ENCODE results near the gene RABEP2. TPM values are rescaled to one million over a fixed set of nuclear protein-coding genes. Genes with fewer than 3 reads are reported as not detected.

RABEP2 gene
- total RNA-seq, 1 experiment from 2014 or later = 17.5 TPM

DNA sequence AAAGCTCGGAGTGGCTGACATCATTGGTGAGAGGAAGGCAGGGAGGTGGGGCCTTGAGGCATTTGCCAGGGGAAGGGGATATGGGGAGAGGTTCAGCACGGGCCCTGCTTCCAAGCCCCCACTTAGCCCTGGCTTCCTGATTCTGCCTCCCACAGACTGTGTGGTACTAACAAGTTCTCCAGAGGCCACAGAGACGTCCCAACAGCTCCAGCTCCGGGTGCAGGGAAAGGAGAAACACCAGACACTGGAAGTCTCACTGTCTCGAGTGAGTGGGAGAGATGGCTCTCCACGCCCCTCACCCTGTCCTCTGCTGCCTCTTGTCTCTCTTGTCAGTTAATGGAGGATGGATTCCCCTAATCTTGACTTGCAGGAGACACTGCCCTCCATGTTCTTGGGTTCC lies 33.8 kb upstream of the RABEP2 start:
- TF ChIP-seq, protein P1, sequence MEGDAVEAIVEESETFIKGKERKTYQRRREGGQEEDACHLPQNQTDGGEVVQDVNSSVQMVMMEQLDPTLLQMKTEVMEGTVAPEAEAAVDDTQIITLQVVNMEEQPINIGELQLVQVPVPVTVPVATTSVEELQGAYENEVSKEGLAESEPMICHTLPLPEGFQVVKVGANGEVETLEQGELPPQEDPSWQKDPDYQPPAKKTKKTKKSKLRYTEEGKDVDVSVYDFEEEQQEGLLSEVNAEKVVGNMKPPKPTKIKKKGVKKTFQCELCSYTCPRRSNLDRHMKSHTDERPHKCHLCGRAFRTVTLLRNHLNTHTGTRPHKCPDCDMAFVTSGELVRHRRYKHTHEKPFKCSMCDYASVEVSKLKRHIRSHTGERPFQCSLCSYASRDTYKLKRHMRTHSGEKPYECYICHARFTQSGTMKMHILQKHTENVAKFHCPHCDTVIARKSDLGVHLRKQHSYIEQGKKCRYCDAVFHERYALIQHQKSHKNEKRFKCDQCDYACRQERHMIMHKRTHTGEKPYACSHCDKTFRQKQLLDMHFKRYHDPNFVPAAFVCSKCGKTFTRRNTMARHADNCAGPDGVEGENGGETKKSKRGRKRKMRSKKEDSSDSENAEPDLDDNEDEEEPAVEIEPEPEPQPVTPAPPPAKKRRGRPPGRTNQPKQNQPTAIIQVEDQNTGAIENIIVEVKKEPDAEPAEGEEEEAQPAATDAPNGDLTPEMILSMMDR (conservative IDR thresholded peaks at IDR 0.05) = no peak
- H3K79me1 ChIP-seq (ENCODE audit: insufficient read depth, low read depth, low read length, poor library complexity, severe bottlenecking) = no peaks in the 10 kb centered on the region
- no peak overlapping the region for H2BK120ac ChIP-seq (ENCODE audit: low read depth, low read length, poor library complexity, severe bottlenecking)
- H3K4ac ChIP-seq (ENCODE audit: low read depth, low read length) = no peak overlapping the region
- Mint-ChIP-seq H3K4me1 (no peaks in the 10 kb centered on the region), H3K27ac (no peak overlapping the region), H3K9me3 (no peaks in the 10 kb centered on the region), H3K36me3 (ENCODE audit: insufficient read depth in 1 of 3, low read depth in 3 of 3) (peaks cover 55 to 87% (median 85%) of the 10 kb centered on the region in 3 experiments; a peak in 6 of 7 replicates), H3K27me3 (ENCODE audit: low read depth) (no peaks in the 10 kb centered on the region), H3K4me3 (no peak overlapping the region)
- H2BK5ac ChIP-seq (ENCODE audit: insufficient read length, low read length) = no peak overlapping the region
- H2BK15ac ChIP-seq (ENCODE audit: low read depth, low read length) = no peak overlapping the region
- no peak overlapping the region for H3K56ac ChIP-seq (ENCODE audit: insufficient read length, low read depth, low read length)
- no peaks in the 10 kb centered on the region for H3K27me3 ChIP-seq (ENCODE audit: insufficient read depth, low read length)
- H3T11ph ChIP-seq (ENCODE audit: low read length) = no peak overlapping the region
- no peaks in the 10 kb centered on the region for H4K20me1 ChIP-seq (ENCODE audit: control insufficient read depth, insufficient read depth, insufficient read length)
- H3K23ac ChIP-seq (ENCODE audit: insufficient read length, low read depth, low read length) = no peak overlapping the region
- WGBS (ENCODE audit: extremely low coverage, insufficient read length, low lambda C conversion rate) = no CpG with 5 or more reads among the region's 6 CpGs
- H3K79me2 ChIP-seq (ENCODE audit: insufficient read depth, low read length) = no peaks in the 10 kb centered on the region
- no peak overlapping the region for H2BK20ac ChIP-seq (ENCODE audit: low read depth, low read length, poor library complexity, severe bottlenecking)
- no peak overlapping the region for H3K4me2 ChIP-seq (ENCODE audit: insufficient read depth, insufficient read length, low read length)
- no peak overlapping the region for H4K8ac ChIP-seq (replicated peaks; ENCODE audit: insufficient read length, low read depth, low read length)
- no peak overlapping the region for H2AK5ac ChIP-seq (ENCODE audit: insufficient read length, low read length)
- no peak overlapping the region for H4K91ac ChIP-seq (ENCODE audit: insufficient read length, low read depth, low read length)
- no peak overlapping the region for H3K14ac ChIP-seq (ENCODE audit: insufficient read depth, low read length)
- no peak overlapping the region for H3K18ac ChIP-seq (ENCODE audit: insufficient read length, low read depth, low read length)
- H2AFZ ChIP-seq (ENCODE audit: low read length) = no peak overlapping the region
- no peak for DNase-seq
- H3K27ac ChIP-seq (ENCODE audit: insufficient read length, low read depth, low read length) = no peak overlapping the region
- no peak overlapping the region for H2BK12ac ChIP-seq (ENCODE audit: insufficient read length, low read depth, low read length)
- no peaks in the 10 kb centered on the region for H3K9me3 ChIP-seq (ENCODE audit: control insufficient read depth, low read depth, low read length)
- H3K9ac ChIP-seq (ENCODE audit: extremely low read depth, insufficient read length, low read length) = no peak overlapping the region
- H3K4me1 ChIP-seq (ENCODE audit: insufficient read depth, low read length) = no peaks in the 10 kb centered on the region
- H3K23me2 ChIP-seq (ENCODE audit: insufficient read length, low read depth, low read length, poor library complexity, severe bottlenecking) = no peaks in the 10 kb centered on the region
- no peak overlapping the region for H4K5ac ChIP-seq (ENCODE audit: insufficient read length, low read depth, low read length)
